RWPE2 (cell line): ENCODE results near the gene F2RL3.

ENCODE experiments used
- ATAC-seq: fragments of 200-7000 bp; cut with Tn5 transposase; 3 replicates; pipeline ENCODE4 v1.9.1; 2021; ENCODE audit warnings: low read depth
- DNase-seq: peaks from one replicate; pipeline ENCODE4 v3.0.0-alpha.2; 2020; ENCODE audit warnings: low spot score
- H3K27ac ChIP-seq: fragments of 450-650 bp; 2 replicates; pipeline ENCODE4 v1.5.1; 2017; ENCODE audit warnings: mild to moderate bottlenecking; ENCODE audit not compliant: poor library complexity, severe bottlenecking
- H3K27me3 ChIP-seq: fragments of 250-450 bp; sonication (Bioruptor Pico); 2 replicates; pipeline ENCODE4 v1.5.1; 2021; ENCODE audit warnings: mild to moderate bottlenecking, moderate library complexity; ENCODE audit not compliant: insufficient read depth, poor library complexity, severe bottlenecking
- H3K36me3 ChIP-seq: fragments of 250-450 bp; sonication (Bioruptor Pico); 2 replicates; pipeline ENCODE4 v1.5.1; 2020; ENCODE audit warnings: low read depth, mild to moderate bottlenecking, moderate library complexity
- H3K4me1 ChIP-seq: fragments of 250-450 bp; sonication (Bioruptor Pico); 2 replicates; pipeline ENCODE4 v1.5.1; 2021; ENCODE audit warnings: mild to moderate bottlenecking, moderate library complexity; ENCODE audit not compliant: insufficient read depth, poor library complexity, severe bottlenecking
- H3K4me3 ChIP-seq: fragments of 250-450 bp; sonication (Bioruptor Pico); 2 replicates; pipeline ENCODE4 v1.5.1; 2021; ENCODE audit warnings: mild to moderate bottlenecking, moderate library complexity; ENCODE audit not compliant: severe bottlenecking
- H3K9me3 ChIP-seq: fragments of 250-450 bp; sonication (Bioruptor Pico); 2 replicates; pipeline ENCODE4 v1.5.1; 2021; ENCODE audit warnings: mild to moderate bottlenecking, moderate library complexity; ENCODE audit not compliant: severe bottlenecking
- TF ChIP-seq, protein P1 (sequence below): fragments of 450-650 bp; IDR thresholded peaks from one replicate; pipeline ENCODE4 v1.5.1; 2017; ENCODE audit warnings: mild to moderate bottlenecking, moderate library complexity; ENCODE audit not compliant: poor library complexity, severe bottlenecking

Gene F2RL3

DNA sequence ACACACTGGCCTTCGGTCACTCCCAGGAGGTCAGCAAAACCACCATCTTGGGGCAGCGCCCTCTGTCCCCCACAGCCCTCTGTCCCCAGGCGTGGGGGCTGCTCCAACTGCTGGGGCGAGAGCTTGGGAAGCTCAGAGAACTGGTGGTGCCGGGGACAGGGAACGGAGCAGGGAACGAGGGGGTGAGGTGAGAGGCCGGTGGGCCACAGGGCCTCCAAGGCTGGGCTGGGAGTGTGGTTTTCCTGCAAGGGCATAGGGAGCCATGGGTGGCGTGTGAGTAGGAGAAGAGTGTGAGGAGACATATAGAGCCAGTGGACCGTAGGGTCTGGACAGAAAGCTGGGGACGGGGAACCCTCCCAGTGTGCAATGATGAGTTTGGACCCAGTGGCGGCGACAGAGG is 34.1 kb downstream of the F2RL3 start:
- TF ChIP-seq, protein P1, sequence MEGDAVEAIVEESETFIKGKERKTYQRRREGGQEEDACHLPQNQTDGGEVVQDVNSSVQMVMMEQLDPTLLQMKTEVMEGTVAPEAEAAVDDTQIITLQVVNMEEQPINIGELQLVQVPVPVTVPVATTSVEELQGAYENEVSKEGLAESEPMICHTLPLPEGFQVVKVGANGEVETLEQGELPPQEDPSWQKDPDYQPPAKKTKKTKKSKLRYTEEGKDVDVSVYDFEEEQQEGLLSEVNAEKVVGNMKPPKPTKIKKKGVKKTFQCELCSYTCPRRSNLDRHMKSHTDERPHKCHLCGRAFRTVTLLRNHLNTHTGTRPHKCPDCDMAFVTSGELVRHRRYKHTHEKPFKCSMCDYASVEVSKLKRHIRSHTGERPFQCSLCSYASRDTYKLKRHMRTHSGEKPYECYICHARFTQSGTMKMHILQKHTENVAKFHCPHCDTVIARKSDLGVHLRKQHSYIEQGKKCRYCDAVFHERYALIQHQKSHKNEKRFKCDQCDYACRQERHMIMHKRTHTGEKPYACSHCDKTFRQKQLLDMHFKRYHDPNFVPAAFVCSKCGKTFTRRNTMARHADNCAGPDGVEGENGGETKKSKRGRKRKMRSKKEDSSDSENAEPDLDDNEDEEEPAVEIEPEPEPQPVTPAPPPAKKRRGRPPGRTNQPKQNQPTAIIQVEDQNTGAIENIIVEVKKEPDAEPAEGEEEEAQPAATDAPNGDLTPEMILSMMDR, result no peak
- H3K9me3 ChIP-seq, result no peaks in the 10 kb centered on the region
- H3K4me1 ChIP-seq, result peaks cover 13% of the 10 kb centered on the region
- no peak for ATAC-seq
- no peak for DNase-seq
- no peaks in the 10 kb centered on the region for H3K36me3 ChIP-seq
- H3K4me3 ChIP-seq, result no peak overlapping the region
- no peak overlapping the region for H3K27ac ChIP-seq
- no peaks in the 10 kb centered on the region for H3K27me3 ChIP-seq

DNA sequence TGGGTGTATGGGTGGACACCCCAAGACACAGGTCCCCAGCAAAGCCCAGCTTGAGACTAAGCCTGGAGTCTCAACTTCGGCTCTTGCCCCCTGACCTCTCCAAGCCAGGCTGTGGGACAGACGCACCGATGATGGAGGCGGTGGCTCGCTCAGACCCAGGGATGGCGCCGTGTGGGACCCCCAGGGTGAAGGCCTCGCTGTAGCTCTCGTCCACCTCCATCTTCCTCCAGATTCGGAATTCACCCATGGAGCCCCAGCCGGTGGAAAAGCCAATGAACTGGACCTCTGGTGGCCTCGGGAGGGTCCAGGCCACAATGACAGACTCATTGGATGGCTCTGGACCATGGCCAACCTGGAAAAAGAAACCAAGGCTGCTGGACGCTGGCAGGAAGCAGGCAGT is 39.1 kb downstream of the F2RL3 start:
- Histone ChIP-seq H3K4me1 (no peaks in the 10 kb centered on the region), H3K4me3 (no peak overlapping the region), H3K9me3 (no peaks in the 10 kb centered on the region), H3K36me3 (no peaks in the 10 kb centered on the region), H3K27ac (no peak overlapping the region), H3K27me3 (no peaks in the 10 kb centered on the region)
- no peak for DNase-seq
- no peak for ATAC-seq
- TF ChIP-seq, protein P1, result no peak

DNA sequence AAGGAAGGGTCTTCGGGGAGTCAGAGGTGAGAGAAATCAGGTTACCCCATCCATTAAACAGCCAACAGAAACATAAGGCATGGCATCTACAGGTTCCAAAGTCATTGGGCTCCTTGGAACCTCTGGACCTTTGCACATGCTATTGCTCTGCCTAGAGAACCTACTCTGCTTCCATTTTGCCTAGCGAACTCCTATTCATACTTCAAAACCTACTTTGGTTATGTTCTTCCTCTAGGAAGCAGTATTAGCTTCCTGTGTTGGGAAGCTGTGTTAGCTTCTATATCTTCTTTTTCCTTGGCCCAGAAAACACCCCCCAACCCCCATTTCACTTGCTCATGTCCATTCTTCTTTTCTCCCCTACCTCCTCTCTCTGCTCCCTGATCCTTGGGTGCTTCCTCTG is 39.6 kb downstream of the F2RL3 start:
- no peaks in the 10 kb centered on the region for H3K9me3 ChIP-seq
- no peak overlapping the region for H3K27ac ChIP-seq
- DNase-seq (no peak), ATAC-seq (no peak)
- no peak overlapping the region for H3K4me3 ChIP-seq
- no peaks in the 10 kb centered on the region for H3K27me3 ChIP-seq
- H3K4me1 ChIP-seq, result no peaks in the 10 kb centered on the region
- TF ChIP-seq, protein P1, result no peak
- H3K36me3 ChIP-seq, result no peaks in the 10 kb centered on the region

DNA sequence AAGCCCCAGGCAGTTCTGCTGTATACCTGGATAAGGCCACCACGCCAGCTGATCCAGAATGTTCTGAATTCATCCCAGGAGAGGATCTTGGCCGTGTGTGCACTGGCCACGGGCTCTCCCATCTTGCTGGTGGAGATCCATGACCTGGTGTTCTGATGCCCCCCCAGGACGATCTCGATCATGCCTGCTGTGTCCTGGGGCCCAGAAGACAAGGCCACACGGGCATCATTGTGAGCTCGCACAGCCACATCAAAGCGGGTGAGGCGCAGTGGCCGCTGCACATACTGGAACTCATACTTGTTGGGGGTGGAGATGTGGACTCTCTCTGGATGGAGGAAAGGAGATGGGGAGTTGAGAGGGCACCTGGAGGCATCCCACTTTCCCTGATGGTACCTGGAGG is 40.1 kb downstream of the F2RL3 start:
- Histone ChIP-seq H3K36me3 (no peaks in the 10 kb centered on the region), H3K9me3 (no peaks in the 10 kb centered on the region), H3K27ac (no peak overlapping the region), H3K4me1 (no peaks in the 10 kb centered on the region), H3K4me3 (no peak overlapping the region), H3K27me3 (no peaks in the 10 kb centered on the region)
- DNase-seq (no peak), ATAC-seq (no peak)
- TF ChIP-seq, protein P1, result no peak

- no peak overlapping the region for H3K27ac ChIP-seq
- DNase-seq, result no peak
- H3K36me3 ChIP-seq, result no peaks in the 10 kb centered on the region
- TF ChIP-seq, protein P1, result no peak
- no peaks in the 10 kb centered on the region for H3K27me3 ChIP-seq
- H3K9me3 ChIP-seq, result peaks cover 2% of the 10 kb centered on the region
- H3K4me3 ChIP-seq, result no peak overlapping the region
- no peak for ATAC-seq
- H3K4me1 ChIP-seq, result no peaks in the 10 kb centered on the region
Observed at GRCh38 chr19:16930753-16931152, 42.0 kb downstream of the F2RL3 start.
